Measurements from ENCODE around the gene INPP4B. TPM values are rescaled to one million over a fixed set of nuclear protein-coding genes. Genes with fewer than 3 reads are reported as not detected.

The INPP4B gene
- polyA plus RNA-seq, 3 donors from 2014 or later, result 0.81 to 6.3 (median 6.2) TPM

DNA sequence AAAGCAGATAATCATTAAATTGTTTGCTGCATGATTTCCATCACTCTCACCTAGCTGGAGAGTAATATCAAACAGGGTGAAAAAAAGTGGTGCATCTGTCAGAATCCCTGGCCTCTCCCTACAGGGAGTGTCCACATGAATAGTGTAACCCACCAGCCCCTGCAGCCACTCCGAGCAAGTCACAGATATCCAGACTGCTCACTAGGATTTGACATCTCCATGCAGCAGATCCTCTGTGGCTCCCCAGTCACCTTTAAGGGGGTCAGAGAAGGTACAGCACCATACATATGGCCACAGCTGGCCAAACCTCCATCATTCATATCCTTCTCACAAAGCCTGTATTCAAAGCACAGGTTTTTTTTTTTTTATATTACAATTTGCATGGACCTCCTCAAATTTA is 536.3 kb downstream of the INPP4B start:
- H3K4me1 Mint-ChIP-seq, result peaks cover 2 to 11% of the 10 kb centered on the region in 2 donors
- H3K9me3 Mint-ChIP-seq, result no peaks in the 10 kb centered on the region
- DNase-seq, result no peak
- peaks cover 0 to 4% (median 0%) of the 10 kb centered on the region in 3 donors for H3K36me3 Mint-ChIP-seq
- no peak overlapping the region for H3K4me3 Mint-ChIP-seq
- H3K27me3 Mint-ChIP-seq (ENCODE audit: low read depth in 3 of 3), result peaks cover 0 to 4% (median 0%) of the 10 kb centered on the region in 3 donors
- no peak overlapping the region for H3K27ac Mint-ChIP-seq

DNA sequence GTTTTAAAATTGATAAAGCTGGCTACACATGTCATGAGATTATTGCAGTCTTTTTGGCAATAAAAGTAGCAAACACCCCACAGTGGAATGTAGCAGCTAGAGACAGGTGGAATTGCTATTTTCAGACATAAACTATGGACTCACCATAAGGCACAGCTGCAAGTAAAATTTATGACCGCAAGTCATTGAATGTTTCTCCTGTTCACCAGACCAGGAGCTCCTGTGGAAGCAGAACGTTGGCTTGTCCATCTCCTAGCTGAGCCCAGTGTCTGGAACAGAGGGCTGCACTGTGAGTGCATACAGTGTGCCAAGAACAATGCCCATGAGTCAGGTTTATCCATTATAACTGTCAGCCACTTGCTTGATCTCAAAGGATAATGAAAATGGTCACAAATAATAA is 538.2 kb downstream of the INPP4B start:
- Mint-ChIP-seq H3K4me1 (no peaks in the 10 kb centered on the region), H3K36me3 (peaks cover 0 to 1% (median 0%) of the 10 kb centered on the region in 3 donors), H3K27me3 (ENCODE audit: low read depth in 3 of 3) (no peaks in the 10 kb centered on the region), H3K27ac (no peak overlapping the region), H3K9me3 (no peaks in the 10 kb centered on the region), H3K4me3 (no peak overlapping the region)
- DNase-seq, result no peak

- no peaks in the 10 kb centered on the region for H3K27me3 Mint-ChIP-seq (ENCODE audit: low read depth in 3 of 3)
- H3K4me1 Mint-ChIP-seq, result no peaks in the 10 kb centered on the region
- no peak overlapping the region for H3K27ac Mint-ChIP-seq
These were observed 548.8 kb downstream of the INPP4B start for GRCh38 chr4:142297313-142297712.

GRCh38 chr4:142293536-142293935 is 552.6 kb downstream of the INPP4B start:
- H3K36me3 Mint-ChIP-seq, result peaks cover 3 to 4% (median 3%) of the 10 kb centered on the region in 3 donors
- DNase-seq, result no peak
- H3K9me3 Mint-ChIP-seq, result peaks cover 0 to 24% (median 5%) of the 10 kb centered on the region in 6 donors
- no peaks in the 10 kb centered on the region for H3K4me1 Mint-ChIP-seq
- peaks cover 0 to 3% (median 0%) of the 10 kb centered on the region in 3 donors for H3K27me3 Mint-ChIP-seq (ENCODE audit: low read depth in 3 of 3)
- no peak overlapping the region for H3K4me3 Mint-ChIP-seq
- no peak overlapping the region for H3K27ac Mint-ChIP-seq

More at GRCh38 chr4:142297313-142297712, 548.8 kb downstream of the INPP4B start:
- H3K4me3 Mint-ChIP-seq, result no peak overlapping the region
- peaks cover 0 to 3% (median 0%) of the 10 kb centered on the region in 3 donors for H3K36me3 Mint-ChIP-seq
- peaks cover 0 to 20% (median 1%) of the 10 kb centered on the region in 6 donors for H3K9me3 Mint-ChIP-seq
- no peak for DNase-seq

GRCh38 chr4:142292231-142292630 is 553.9 kb downstream of the INPP4B start:
- Mint-ChIP-seq H3K4me1 (no peaks in the 10 kb centered on the region), H3K36me3 (peaks cover 3 to 4% (median 3%) of the 10 kb centered on the region in 3 donors), H3K27ac (no peak overlapping the region), H3K4me3 (no peak overlapping the region), H3K9me3 (peaks cover 0 to 24% (median 4%) of the 10 kb centered on the region in 6 donors), H3K27me3 (ENCODE audit: low read depth in 3 of 3) (peaks cover 0 to 3% (median 0%) of the 10 kb centered on the region in 3 donors)
- DNase-seq, result no peak

GRCh38 chr4:142291299-142292050 is 554.6 kb downstream of the INPP4B start:
- Mint-ChIP-seq H3K36me3 (peaks cover 3 to 4% (median 3%) of the 10 kb centered on the region in 3 donors), H3K27me3 (ENCODE audit: low read depth in 3 of 3) (peaks cover 0 to 3% (median 0%) of the 10 kb centered on the region in 3 donors), H3K4me1 (no peaks in the 10 kb centered on the region), H3K27ac (no peak overlapping the region), H3K4me3 (no peak overlapping the region), H3K9me3 (peaks cover 0 to 24% (median 4%) of the 10 kb centered on the region in 6 donors)
- DNase-seq, result no peak

- Mint-ChIP-seq H3K4me1 (no peaks in the 10 kb centered on the region), H3K9me3 (peaks cover 0 to 6% (median 4%) of the 10 kb centered on the region in 6 donors), H3K4me3 (no peak overlapping the region), H3K27me3 (ENCODE audit: low read depth in 3 of 3) (peaks cover 0 to 3% (median 0%) of the 10 kb centered on the region in 3 donors), H3K36me3 (peaks cover 0 to 4% (median 3%) of the 10 kb centered on the region in 3 donors), H3K27ac (no peak overlapping the region)
- no peak for DNase-seq
These were observed 558.7 kb downstream of the INPP4B start for GRCh38 chr4:142287371-142287770.

DNA sequence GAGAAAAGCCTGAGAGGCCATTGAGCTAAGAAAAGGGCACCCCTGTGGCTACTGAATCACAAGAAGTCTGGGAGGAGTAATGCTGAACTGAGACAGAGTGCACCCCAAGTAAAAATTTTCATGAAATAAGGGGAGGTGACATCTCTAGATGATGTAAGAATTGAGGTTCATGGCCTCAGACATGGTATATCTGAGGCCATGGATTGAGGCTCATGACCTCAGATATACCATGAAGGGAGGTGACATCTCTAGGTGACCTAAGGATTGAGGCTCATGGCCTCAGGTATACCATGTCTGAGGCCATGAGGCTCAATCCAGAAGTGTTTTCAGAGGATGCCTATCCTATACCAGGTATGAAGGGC is 560.9 kb downstream of the INPP4B start:
- Mint-ChIP-seq H3K27ac (no peak overlapping the region), H3K4me1 (no peaks in the 10 kb centered on the region), H3K36me3 (no peaks in the 10 kb centered on the region), H3K9me3 (peaks cover 0 to 4% (median 0%) of the 10 kb centered on the region in 6 donors), H3K27me3 (ENCODE audit: low read depth in 3 of 3) (peaks cover 0 to 3% (median 0%) of the 10 kb centered on the region in 3 donors), H3K4me3 (no peak overlapping the region)
- no peak for DNase-seq

GRCh38 chr4:142284402-142285221 is 561.5 kb downstream of the INPP4B start:
- Mint-ChIP-seq H3K9me3 (peaks cover 0 to 2% (median 0%) of the 10 kb centered on the region in 6 donors), H3K27ac (no peak overlapping the region), H3K4me1 (no peaks in the 10 kb centered on the region), H3K4me3 (no peak overlapping the region), H3K36me3 (no peaks in the 10 kb centered on the region), H3K27me3 (ENCODE audit: low read depth in 3 of 3) (peaks cover 0 to under 1% (median 0%) of the 10 kb centered on the region in 3 donors)
- DNase-seq, result no peak

DNA sequence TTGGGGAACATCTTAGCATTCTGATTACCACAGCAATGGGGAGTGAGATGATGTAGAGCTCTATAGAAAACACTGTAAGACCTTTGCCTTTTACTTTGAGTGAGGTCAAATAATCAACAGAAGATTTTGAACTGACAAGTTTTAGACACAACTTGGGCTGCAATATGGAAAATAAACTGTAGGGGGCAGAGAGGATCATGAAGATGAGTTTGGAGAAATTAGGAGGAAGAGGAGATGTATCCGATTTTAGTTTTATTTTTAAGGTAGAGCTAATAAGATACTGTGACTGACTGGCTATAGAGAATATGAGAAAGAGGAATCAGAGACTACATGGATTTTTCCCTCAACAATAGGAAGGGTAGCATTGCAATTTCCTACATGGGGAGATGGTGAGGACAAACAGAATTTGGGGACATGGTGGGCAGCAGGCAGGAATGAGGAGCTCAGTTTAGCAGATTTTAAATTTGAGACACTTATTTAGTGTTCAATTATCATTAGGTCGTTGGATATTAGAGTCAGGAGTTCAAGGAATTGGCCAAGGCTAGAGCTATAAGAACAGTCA is 563.1 kb downstream of the INPP4B start:
- DNase-seq, result no peak
- Mint-ChIP-seq H3K27me3 (ENCODE audit: low read depth in 3 of 3) (no peaks in the 10 kb centered on the region), H3K27ac (no peak overlapping the region), H3K4me3 (no peak overlapping the region), H3K9me3 (no peaks in the 10 kb centered on the region), H3K36me3 (no peaks in the 10 kb centered on the region), H3K4me1 (no peaks in the 10 kb centered on the region)

- H3K36me3 Mint-ChIP-seq, result no peaks in the 10 kb centered on the region
- no peaks in the 10 kb centered on the region for H3K9me3 Mint-ChIP-seq
- no peaks in the 10 kb centered on the region for H3K27me3 Mint-ChIP-seq (ENCODE audit: low read depth in 3 of 3)
- H3K4me3 Mint-ChIP-seq, result no peak overlapping the region
- no peak overlapping the region for H3K27ac Mint-ChIP-seq
- H3K4me1 Mint-ChIP-seq, result no peaks in the 10 kb centered on the region
- no peak for DNase-seq
These were observed 564.1 kb downstream of the INPP4B start for GRCh38 chr4:142281999-142282398.

DNA sequence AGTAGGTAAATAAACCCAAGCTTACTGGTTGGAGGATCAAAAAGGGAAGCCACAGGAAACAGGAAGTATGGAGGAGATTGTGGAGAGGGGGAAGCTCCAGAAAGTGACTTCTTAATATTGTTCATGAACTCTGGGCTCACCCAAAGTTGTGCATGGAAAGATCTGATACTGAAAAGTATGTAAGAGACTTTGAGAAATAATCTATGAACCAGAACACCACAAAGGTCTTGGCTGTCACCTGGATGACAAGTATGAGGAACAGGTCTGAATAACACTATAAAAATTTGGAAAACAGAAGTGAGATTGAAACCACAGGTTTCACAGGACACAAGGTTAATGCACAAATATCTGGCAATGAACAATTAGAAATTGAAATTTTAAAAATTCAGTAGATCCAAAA is 567.4 kb downstream of the INPP4B start:
- DNase-seq, result no peak
- Mint-ChIP-seq H3K27ac (no peak overlapping the region), H3K4me1 (no peaks in the 10 kb centered on the region), H3K4me3 (no peak overlapping the region), H3K9me3 (peaks cover 0 to 2% (median 0%) of the 10 kb centered on the region in 6 donors), H3K36me3 (no peaks in the 10 kb centered on the region), H3K27me3 (ENCODE audit: low read depth in 3 of 3) (no peaks in the 10 kb centered on the region)

- Mint-ChIP-seq H3K4me1 (no peaks in the 10 kb centered on the region), H3K27ac (no peak overlapping the region), H3K36me3 (no peaks in the 10 kb centered on the region)
These were observed 567.9 kb downstream of the INPP4B start for GRCh38 chr4:142278171-142278570.

GRCh38 chr4:142274137-142274536 is 572.0 kb downstream of the INPP4B start:
- Mint-ChIP-seq H3K27ac (no peak overlapping the region), H3K27me3 (ENCODE audit: low read depth in 3 of 3) (no peaks in the 10 kb centered on the region), H3K9me3 (peaks cover 0 to 4% (median 1%) of the 10 kb centered on the region in 6 donors), H3K36me3 (no peaks in the 10 kb centered on the region), H3K4me3 (no peak overlapping the region), H3K4me1 (no peaks in the 10 kb centered on the region)
- no peak for DNase-seq

More at GRCh38 chr4:142278171-142278570, 567.9 kb downstream of the INPP4B start:
- Mint-ChIP-seq H3K27me3 (ENCODE audit: low read depth in 3 of 3) (no peaks in the 10 kb centered on the region), H3K4me3 (no peak overlapping the region), H3K9me3 (peaks cover 0 to 2% (median 0%) of the 10 kb centered on the region in 6 donors)
- DNase-seq, result no peak

Data from immature natural killer cell (primary cell).